Endothelial cell of umbilical vein (primary cell): ENCODE data around the gene SEPTIN10.

Source experiments
- CTCF ChIP-seq, 2 donors: IDR thresholded peaks; 1 replicate in 1 of 2; 2 replicates in 1 of 2; pipeline ENCODE4 v1.5.1; 2011; ENCODE audit warnings: low read length in 2 of 2, mild to moderate bottlenecking in 2 of 2, moderate library complexity in 2 of 2, control low read depth in 1 of 2, inconsistent platforms in 1 of 2, low read depth in 1 of 2; ENCODE audit not compliant: insufficient read depth in 1 of 2; ENCODE audit errors: extremely low read depth in 1 of 2
- EZH2 ChIP-seq: IDR thresholded peaks from 2 replicates; pipeline ENCODE4 v1.6.1; 2012; ENCODE audit warnings: borderline replicate concordance, low read depth, mild to moderate bottlenecking, moderate library complexity, low read length, inconsistent platforms; ENCODE audit not compliant: severe bottlenecking
- FOS ChIP-seq: IDR thresholded peaks from 2 replicates; pipeline ENCODE4 v1.6.1; 2011; ENCODE audit warnings: mild to moderate bottlenecking, low read length, moderate library complexity, borderline replicate concordance; ENCODE audit not compliant: insufficient read depth
- JUN ChIP-seq: IDR thresholded peaks from 2 replicates; pipeline ENCODE4 v1.6.1; 2011; ENCODE audit warnings: borderline replicate concordance, low read depth; ENCODE audit not compliant: insufficient read length, insufficient read depth
- MYC ChIP-seq: IDR thresholded peaks from one replicate; pipeline ENCODE4 v1.6.1; 2011; ENCODE audit warnings: mild to moderate bottlenecking, low read depth, low read length
- POLR2A ChIP-seq: IDR thresholded peaks from 2 replicates; pipeline ENCODE4 v1.6.1; 2012; ENCODE audit warnings: low read depth, mild to moderate bottlenecking, control low read depth, low read length
- POLR2AphosphoS5 ChIP-seq: IDR thresholded peaks from 2 replicates; pipeline ENCODE4 v1.6.1; 2012; ENCODE audit warnings: low read depth, mild to moderate bottlenecking, control low read depth, low read length, moderate library complexity; ENCODE audit not compliant: insufficient read depth
- TF ChIP-seq, protein P1 (sequence below): IDR thresholded peaks from 2 replicates; pipeline ENCODE4 v1.6.1; 2011; ENCODE audit not compliant: insufficient read depth, insufficient read length

- TF ChIP-seq POLR2AphosphoS5 (no peak), CTCF (IDR thresholded peaks at IDR 0.05; ENCODE audit: extremely low read depth in 1 of 2, insufficient read depth in 1 of 2, low read depth in 1 of 2, low read length in 2 of 2) (no peak), POLR2A (no peak), EZH2 (no peak), MYC (no peak), JUN (no peak), FOS (no peak)
- TF ChIP-seq, protein P1, sequence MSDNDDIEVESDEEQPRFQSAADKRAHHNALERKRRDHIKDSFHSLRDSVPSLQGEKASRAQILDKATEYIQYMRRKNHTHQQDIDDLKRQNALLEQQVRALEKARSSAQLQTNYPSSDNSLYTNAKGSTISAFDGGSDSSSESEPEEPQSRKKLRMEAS, result no peak
Observed at GRCh38 chr2:109519513-109519912, 94.3 kb downstream of the SEPTIN10 start.
